ENCODE measurements around the gene NDUFS5.

DNA sequence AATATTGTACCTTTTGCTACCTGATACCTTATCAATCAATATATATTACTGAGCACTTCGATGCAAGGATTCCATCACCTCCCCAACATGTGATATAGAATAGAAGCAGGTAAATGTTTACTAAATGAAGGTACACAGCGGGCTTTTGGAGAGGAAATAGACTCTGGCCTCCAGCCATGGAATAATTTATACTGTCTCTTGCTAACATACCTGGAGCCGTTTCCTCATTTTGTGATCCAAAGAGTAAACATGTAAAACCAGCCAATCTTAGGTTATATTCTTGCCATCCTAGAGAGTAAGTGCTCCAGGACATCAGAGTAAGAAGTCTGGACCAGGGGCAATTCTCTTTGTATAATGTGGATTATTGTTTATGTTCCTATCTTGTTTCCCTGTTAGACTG is 39.4 kb downstream of the NDUFS5 start:
- TF ChIP-seq, protein P1, sequence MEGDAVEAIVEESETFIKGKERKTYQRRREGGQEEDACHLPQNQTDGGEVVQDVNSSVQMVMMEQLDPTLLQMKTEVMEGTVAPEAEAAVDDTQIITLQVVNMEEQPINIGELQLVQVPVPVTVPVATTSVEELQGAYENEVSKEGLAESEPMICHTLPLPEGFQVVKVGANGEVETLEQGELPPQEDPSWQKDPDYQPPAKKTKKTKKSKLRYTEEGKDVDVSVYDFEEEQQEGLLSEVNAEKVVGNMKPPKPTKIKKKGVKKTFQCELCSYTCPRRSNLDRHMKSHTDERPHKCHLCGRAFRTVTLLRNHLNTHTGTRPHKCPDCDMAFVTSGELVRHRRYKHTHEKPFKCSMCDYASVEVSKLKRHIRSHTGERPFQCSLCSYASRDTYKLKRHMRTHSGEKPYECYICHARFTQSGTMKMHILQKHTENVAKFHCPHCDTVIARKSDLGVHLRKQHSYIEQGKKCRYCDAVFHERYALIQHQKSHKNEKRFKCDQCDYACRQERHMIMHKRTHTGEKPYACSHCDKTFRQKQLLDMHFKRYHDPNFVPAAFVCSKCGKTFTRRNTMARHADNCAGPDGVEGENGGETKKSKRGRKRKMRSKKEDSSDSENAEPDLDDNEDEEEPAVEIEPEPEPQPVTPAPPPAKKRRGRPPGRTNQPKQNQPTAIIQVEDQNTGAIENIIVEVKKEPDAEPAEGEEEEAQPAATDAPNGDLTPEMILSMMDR (IDR thresholded peaks at IDR 0.05), result no peak
- no peak for TF ChIP-seq POLR2A (IDR thresholded peaks at IDR 0.05)
